IMR-90 (cell line): ENCODE data around the gene ITGA1.

ENCODE experiments used
- CEBPB ChIP-seq: IDR thresholded peaks from 2 replicates; pipeline ENCODE4 v1.6.1; 2012; ENCODE audit warnings: low read depth, low read length, improper control_type of control experiment
- CTCF ChIP-seq: conservative IDR thresholded peaks from 2 replicates; pipeline ENCODE4 v1.5.1; 2012; ENCODE audit warnings: mild to moderate bottlenecking, low read depth, low read length, improper control_type of control experiment
- ELK1 ChIP-seq: fragments of 150-350 bp; IDR thresholded peaks from 2 replicates; pipeline ENCODE4 v1.6.1; 2016; ENCODE audit warnings: low read depth, mild to moderate bottlenecking, low read length, moderate library complexity, borderline replicate concordance
- FOS ChIP-seq: fragments of 150-350 bp; IDR thresholded peaks from 2 replicates; pipeline ENCODE4 v1.6.1; 2016; ENCODE audit warnings: low read depth, low read length
- MAFK ChIP-seq: IDR thresholded peaks from 2 replicates; pipeline ENCODE4 v1.6.1; 2012; ENCODE audit warnings: low read depth, low read length, improper control_type of control experiment
- MAZ ChIP-seq: IDR thresholded peaks from 2 replicates; pipeline ENCODE4 v1.6.1; 2012; ENCODE audit warnings: low read depth, mild to moderate bottlenecking, low read length, improper control_type of control experiment, moderate library complexity, borderline replicate concordance
- MXI1 ChIP-seq: IDR thresholded peaks from 2 replicates; pipeline ENCODE4 v1.6.1; 2012; ENCODE audit warnings: low read depth, mild to moderate bottlenecking, low read length, moderate library complexity, borderline replicate concordance
- NFE2L2 ChIP-seq: fragments of 150-350 bp; IDR thresholded peaks from 2 replicates; pipeline ENCODE4 v1.6.1; 2016; ENCODE audit warnings: low read depth, mild to moderate bottlenecking, low read length
- POLR2A ChIP-seq: IDR thresholded peaks from 2 replicates; pipeline ENCODE4 v1.6.1; 2012; ENCODE audit warnings: mild to moderate bottlenecking, low read depth, low read length
- RAD21 ChIP-seq: IDR thresholded peaks from 2 replicates; pipeline ENCODE4 v1.6.1; 2012; ENCODE audit warnings: low read length, improper control_type of control experiment
- RCOR1 ChIP-seq: IDR thresholded peaks from 2 replicates; pipeline ENCODE4 v1.6.1; 2012; ENCODE audit warnings: mild to moderate bottlenecking, low read length, improper control_type of control experiment; ENCODE audit not compliant: insufficient replicate concordance
- RFX5 ChIP-seq: IDR thresholded peaks from 2 replicates; pipeline ENCODE4 v1.8.0; 2012; ENCODE audit warnings: low read depth, mild to moderate bottlenecking, low read length, moderate library complexity
- SMC3 ChIP-seq: fragments of 150-350 bp; IDR thresholded peaks from 2 replicates; pipeline ENCODE4 v1.6.1; 2016; ENCODE audit warnings: low read depth, mild to moderate bottlenecking, antibody characterized with exemption, low read length, moderate library complexity

DNA sequence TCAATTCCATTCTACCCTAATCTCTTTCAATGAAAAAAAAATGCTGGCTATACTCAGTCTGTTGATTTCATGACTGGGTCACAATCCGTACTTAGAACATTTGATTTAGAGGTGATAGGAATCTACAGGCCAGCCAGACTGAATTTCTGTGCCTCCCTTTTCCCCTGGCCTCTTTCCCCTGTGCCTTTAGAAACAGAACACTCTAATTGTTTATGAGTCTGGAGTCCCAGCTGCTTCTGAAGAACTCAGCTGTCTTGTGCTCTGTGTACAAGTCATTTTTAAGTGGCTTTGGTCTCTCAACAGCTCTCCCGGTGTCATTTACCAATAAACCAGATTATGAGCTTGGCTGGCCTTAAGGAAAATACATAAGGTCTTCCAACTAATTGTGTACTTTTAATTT, 107.4 kb downstream of the ITGA1 start:
- TF ChIP-seq CTCF = no peak
- TF ChIP-seq MXI1 = no peak
- TF ChIP-seq RAD21 = no peak
- no peak for TF ChIP-seq NFE2L2
- TF ChIP-seq POLR2A = no peak
- no peak for TF ChIP-seq RCOR1
- TF ChIP-seq CEBPB = no peak
- TF ChIP-seq SMC3 = no peak
- TF ChIP-seq MAZ = no peak
- no peak for TF ChIP-seq FOS
- TF ChIP-seq ELK1 = no peak
- TF ChIP-seq RFX5 = no peak
- TF ChIP-seq MAFK = no peak
